VCaP (cell line): ENCODE results near the gene GOLGA7B.

Source experiments
- H3K27ac ChIP-seq: fragments of 450-650 bp; 2 replicates; pipeline ENCODE4 v1.5.1; 2017
- TF ChIP-seq, protein P1 (sequence below): fragments of 450-650 bp; conservative IDR thresholded peaks from 2 replicates; pipeline ENCODE4 v1.5.1; 2017; ENCODE audit warnings: mild to moderate bottlenecking, moderate library complexity

Gene GOLGA7B

DNA sequence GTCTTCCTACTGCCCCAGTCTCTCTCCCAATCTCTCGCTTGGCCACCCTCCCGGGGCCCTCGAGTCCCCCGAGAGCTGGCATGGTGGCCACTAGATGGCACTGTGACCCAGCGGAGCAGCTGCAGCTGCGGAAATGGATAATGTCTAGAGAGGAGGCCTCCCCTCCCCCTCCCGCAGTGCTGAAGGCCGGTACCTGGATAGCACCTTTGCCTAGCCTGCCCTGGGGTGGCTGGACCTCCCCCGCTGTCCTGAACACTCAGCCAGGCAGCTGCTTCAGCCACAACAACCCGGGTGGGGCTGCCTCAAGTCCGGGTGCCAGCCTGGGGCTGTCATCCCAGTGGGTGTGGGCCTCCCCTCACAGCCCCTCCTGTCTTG is 65.2 kb downstream of the GOLGA7B start:
- TF ChIP-seq, protein P1, sequence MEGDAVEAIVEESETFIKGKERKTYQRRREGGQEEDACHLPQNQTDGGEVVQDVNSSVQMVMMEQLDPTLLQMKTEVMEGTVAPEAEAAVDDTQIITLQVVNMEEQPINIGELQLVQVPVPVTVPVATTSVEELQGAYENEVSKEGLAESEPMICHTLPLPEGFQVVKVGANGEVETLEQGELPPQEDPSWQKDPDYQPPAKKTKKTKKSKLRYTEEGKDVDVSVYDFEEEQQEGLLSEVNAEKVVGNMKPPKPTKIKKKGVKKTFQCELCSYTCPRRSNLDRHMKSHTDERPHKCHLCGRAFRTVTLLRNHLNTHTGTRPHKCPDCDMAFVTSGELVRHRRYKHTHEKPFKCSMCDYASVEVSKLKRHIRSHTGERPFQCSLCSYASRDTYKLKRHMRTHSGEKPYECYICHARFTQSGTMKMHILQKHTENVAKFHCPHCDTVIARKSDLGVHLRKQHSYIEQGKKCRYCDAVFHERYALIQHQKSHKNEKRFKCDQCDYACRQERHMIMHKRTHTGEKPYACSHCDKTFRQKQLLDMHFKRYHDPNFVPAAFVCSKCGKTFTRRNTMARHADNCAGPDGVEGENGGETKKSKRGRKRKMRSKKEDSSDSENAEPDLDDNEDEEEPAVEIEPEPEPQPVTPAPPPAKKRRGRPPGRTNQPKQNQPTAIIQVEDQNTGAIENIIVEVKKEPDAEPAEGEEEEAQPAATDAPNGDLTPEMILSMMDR: peak; percentile 96

DNA sequence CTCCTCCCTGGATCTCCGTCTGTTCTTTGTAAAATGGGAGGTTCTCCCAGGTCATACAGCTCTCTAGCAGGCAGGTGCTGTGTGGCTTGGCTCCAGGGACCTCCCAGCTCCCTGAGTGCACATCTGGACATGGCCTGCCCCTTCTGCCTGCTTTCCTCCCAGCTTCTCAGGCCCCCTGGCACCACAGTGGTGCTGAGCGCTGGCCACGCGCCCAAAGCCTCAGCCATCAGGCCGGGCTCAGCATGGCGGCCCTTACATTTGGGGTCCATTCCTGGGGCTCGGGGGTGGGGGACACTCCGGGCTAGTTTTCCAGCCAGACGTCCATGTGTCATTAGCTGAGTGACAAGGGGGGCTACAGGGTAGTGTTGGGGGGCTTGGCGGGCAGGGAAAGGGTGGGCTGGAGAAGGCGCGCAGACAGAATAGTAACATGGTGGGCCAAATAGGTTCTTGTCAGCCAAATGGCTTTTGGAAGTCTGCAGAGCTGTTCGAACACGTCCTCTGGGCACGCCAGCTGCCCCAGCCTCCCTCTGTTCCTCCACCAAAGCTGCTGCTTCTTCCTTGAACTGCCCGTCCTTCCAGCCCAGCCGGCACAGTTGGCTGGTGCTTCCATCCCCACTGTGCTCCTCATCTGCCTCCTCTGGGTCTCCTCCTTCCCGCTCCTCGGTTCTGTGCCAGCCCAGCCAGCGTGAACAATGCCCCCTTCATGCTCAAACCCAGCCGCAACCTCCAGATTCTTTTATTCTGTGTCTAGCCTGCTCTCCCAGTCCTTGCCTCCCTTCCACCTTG is 65.9 kb downstream of the GOLGA7B start:
- peak overlapping the region; percentile 68; the same call in 1 of the 2 replicates for H3K27ac ChIP-seq
- TF ChIP-seq, protein P1: no peak

More for the DNA sequence above, 65.2 kb downstream of the GOLGA7B start:
- H3K27ac ChIP-seq: peak overlapping the region; percentile 24; the same call in 1 of the 2 replicates

GRCh38 chr10:97916586-97916985 is 66.9 kb downstream of the GOLGA7B start:
- TF ChIP-seq, protein P1: no peak
- peak overlapping the region; percentile 68 for H3K27ac ChIP-seq

GRCh38 chr10:97919012-97919411 is 69.4 kb downstream of the GOLGA7B start:
- no peak overlapping the region for H3K27ac ChIP-seq
- TF ChIP-seq, protein P1: no peak

GRCh38 chr10:97920865-97921264 is 71.2 kb downstream of the GOLGA7B start:
- no peak overlapping the region for H3K27ac ChIP-seq
- TF ChIP-seq, protein P1: no peak
